K562 (cell line): ENCODE measurements around the gene RNH1. TPM values are rescaled to one million over a fixed set of nuclear protein-coding genes. Genes with fewer than 3 reads are reported as not detected.
A peak's percentile ranks its signal among the peaks of the same experiment; 100 is the strongest.

Experiments
- ASH1L ChIP-seq: fragments of 450-650 bp; IDR thresholded peaks from 2 replicates; pipeline ENCODE4 v1.6.1; 2018; ENCODE audit warnings: borderline replicate concordance, mild to moderate bottlenecking, low read depth; ENCODE audit not compliant: partially characterized antibody
- BRD4 ChIP-seq: fragments of 200-600 bp; sonication (generic); IDR thresholded peaks from 2 replicates; pipeline ENCODE4 v1.6.1; 2017; ENCODE audit warnings: inconsistent platforms
- CEBPB ChIP-seq: fragments of 450-650 bp; IDR thresholded peaks from 2 replicates; pipeline ENCODE4 v1.6.1; 2016; ENCODE audit warnings: missing genetic modification characterization, missing compliant biosample characterization
- DEAF1 ChIP-seq: fragments of 450-650 bp; formaldehyde crosslinking; IDR thresholded peaks from 2 replicates; pipeline ENCODE4 v1.4.0; 2020; ENCODE audit warnings: mild to moderate bottlenecking, moderate library complexity
- DLX4 ChIP-seq: fragments of 250-450 bp; sonication (Bioruptor Pico); IDR thresholded peaks from 2 replicates; pipeline ENCODE4 v1.6.1; 2021; ENCODE audit warnings: mild to moderate bottlenecking
- EP300 ChIP-seq: IDR thresholded peaks from 2 replicates; pipeline ENCODE4 v1.6.1; 2012; ENCODE audit warnings: low read length, improper control_type of control experiment
- ETS1 ChIP-seq: conservative IDR thresholded peaks from 2 replicates; pipeline ENCODE4 v1.6.1; 2011; ENCODE audit warnings: low read depth, mild to moderate bottlenecking, low read length; ENCODE audit not compliant: control insufficient read depth
- GATAD2B ChIP-seq: fragments of 450-650 bp; IDR thresholded peaks from 2 replicates; pipeline ENCODE4 v1.6.1; 2017; ENCODE audit warnings: mild to moderate bottlenecking, borderline replicate concordance
- GMEB1 ChIP-seq: fragments of 250-450 bp; sonication (Bioruptor Pico); IDR thresholded peaks from 2 replicates; pipeline ENCODE4 v1.4.0; 2020; ENCODE audit warnings: mild to moderate bottlenecking
- HDAC8 ChIP-seq: fragments of 450-650 bp; IDR thresholded peaks from 2 replicates; pipeline ENCODE4 v1.6.1; 2016; ENCODE audit warnings: mild to moderate bottlenecking, missing genetic modification characterization, moderate library complexity, missing compliant biosample characterization
- HLTF ChIP-seq: fragments of 450-650 bp; IDR thresholded peaks from 2 replicates; pipeline ENCODE4 v1.6.1; 2016
- L3MBTL2 ChIP-seq: fragments of 450-650 bp; IDR thresholded peaks from 2 replicates; pipeline ENCODE4 v1.6.1; 2016; ENCODE audit warnings: mild to moderate bottlenecking, moderate library complexity
- NKRF ChIP-seq: fragments of 450-650 bp; IDR thresholded peaks from 2 replicates; pipeline ENCODE4 v1.6.1; 2016; ENCODE audit warnings: borderline replicate concordance
- PPARD ChIP-seq: fragments of 250-450 bp; sonication (Bioruptor Pico); IDR thresholded peaks from 2 replicates; pipeline ENCODE4 v1.8.0; 2022; ENCODE audit warnings: inconsistent platforms, mild to moderate bottlenecking, moderate library complexity
- RBBP5 ChIP-seq: fragments of 200-600 bp; sonication (generic); IDR thresholded peaks from 2 replicates; pipeline ENCODE4 v1.6.1; 2012; ENCODE audit warnings: borderline replicate concordance, mild to moderate bottlenecking, low read length, control low read depth, inconsistent platforms; ENCODE audit not compliant: insufficient read depth, poor library complexity, severe bottlenecking
- ZBTB12 ChIP-seq: fragments of 250-450 bp; sonication (Bioruptor Pico); IDR thresholded peaks from 2 replicates; pipeline ENCODE4 v1.4.0; 2020
- ZC3H8 ChIP-seq: fragments of 450-650 bp; IDR thresholded peaks from 2 replicates; pipeline ENCODE4 v1.6.1; 2017
- ZNF23 ChIP-seq: fragments of 250-450 bp; sonication (Bioruptor Pico); IDR thresholded peaks from 2 replicates; pipeline ENCODE4 v1.4.0; 2020; ENCODE audit warnings: mild to moderate bottlenecking
- ZNF431 ChIP-seq: sonication (generic); formaldehyde crosslinking; IDR thresholded peaks from 2 replicates; pipeline ENCODE4 v1.8.0; 2022; ENCODE audit warnings: mild to moderate bottlenecking, missing genetic modification reagents
- ZNF644 ChIP-seq: fragments of 200-800 bp; sonication (Bioruptor generic); IDR thresholded peaks from 2 replicates; pipeline ENCODE4 v1.6.1; 2016; ENCODE audit warnings: low read depth, missing genetic modification characterization, missing compliant biosample characterization
- polyA plus RNA-seq, 8 experiments: library from polyadenylated mRNA; depleted of rRNA in 4 of 8; stranded (reverse) in 5 of 8; unstranded in 3 of 8; fragments of >200 nt; fragmentation: Nextera tagmentation in 2 of 8; fragmentation: Illumina TruSeq in 1 of 8; extraction: Ambion mirVana in 2 of 8; extraction: Trizol in 1 of 8; gene quantifications; 2 replicates each; pipeline versions ENCODE4 v1.2.1 to v1.2.3, GENCODE V29; 2011 to 2014; ENCODE audit warnings: inconsistent platforms in 1 of 8, missing spikeins in 1 of 8
- total RNA-seq, 7 experiments: library from RNA; depleted of rRNA in 6 of 7; stranded (reverse); fragments of >200 nt in 6 of 7; fragmentation: Illumina TruSeq in 2 of 7; extraction: Trizol in 2 of 7; gene quantifications; 2 replicates each; pipeline versions ENCODE4 v1.2.1 to v1.2.3, GENCODE V29; 2011 to 2021; ENCODE audit warnings: low replicate concordance in 1 of 7

RNH1 gene
- total and polyA plus RNA-seq, 9 of the 15 experiments (the other 6 are each of a cell fraction or from before 2014, with no cell fraction given): 2.5 to 160 (median 44.3) TPM

- peak; percentile 91; the same call in 1 of the 2 replicates for TF ChIP-seq NKRF
- TF ChIP-seq ASH1L: no peak
- TF ChIP-seq L3MBTL2: peak; percentile 96
- TF ChIP-seq HLTF: no peak
- TF ChIP-seq ZNF644 (tag): 0 out of 2 replicates have a peak, but pooled peaks have one; percentile 26
- peak; percentile 78 for TF ChIP-seq EP300
- no peak for TF ChIP-seq GATAD2B
- peak; percentile 69; the same call in 1 of the 2 replicates for TF ChIP-seq ETS1
- peak; percentile 21 for TF ChIP-seq RBBP5
- no peak for TF ChIP-seq CEBPB (tag)
- no peak for TF ChIP-seq DLX4 (CRISPR knock-in tag)
- peak; percentile 52 for TF ChIP-seq GMEB1
- TF ChIP-seq ZNF431 (CRISPR knock-in tag): peak; percentile 35; the same call in 1 of the 2 replicates
- no peak for TF ChIP-seq DEAF1 (CRISPR knock-in tag)
- TF ChIP-seq ZNF23 (CRISPR knock-in tag): no peak
- TF ChIP-seq ZBTB12 (CRISPR knock-in tag): peak; percentile 17
- TF ChIP-seq BRD4: no peak
- no peak for TF ChIP-seq HDAC8 (tag)
- TF ChIP-seq PPARD (CRISPR knock-in tag): no peak
- no peak for TF ChIP-seq ZC3H8
These were observed 46.5 kb downstream of the RNH1 start (continued) for GRCh38 chr11:460331-461199.
